ENCODE results near the gene PVALB. TPM values are rescaled to one million over a fixed set of nuclear protein-coding genes. Genes with fewer than 3 reads are reported as not detected.

The PVALB gene
- total RNA-seq, 1 donor from 2014 or later: not detected

GRCh38 chr22:36855478-36855877, 38.6 kb upstream of the PVALB start:
- no peak for TF ChIP-seq CTCF (IDR thresholded peaks at IDR 0.05)

GRCh38 chr22:36853407-36854099, 36.7 kb upstream of the PVALB start:
- Mint-ChIP-seq H3K4me3 (ENCODE audit: unreplicated experiment) (no peak overlapping the region), H3K27me3 (ENCODE audit: unreplicated experiment) (peaks cover 38% of the 10 kb centered on the region), H3K9me3 (ENCODE audit: unreplicated experiment) (no peaks in the 10 kb centered on the region), H3K4me1 (ENCODE audit: unreplicated experiment) (peaks cover 6% of the 10 kb centered on the region), H3K36me3 (ENCODE audit: unreplicated experiment) (no peaks in the 10 kb centered on the region), H3K27ac (ENCODE audit: unreplicated experiment) (no peak overlapping the region)
- DNase-seq (ENCODE audit: extremely low spot score, unreplicated experiment): no peak
- TF ChIP-seq CTCF (IDR thresholded peaks at IDR 0.05): peak; percentile 56

More at GRCh38 chr22:36855478-36855877, 38.6 kb upstream of the PVALB start:
- Mint-ChIP-seq H3K4me3 (ENCODE audit: unreplicated experiment) (no peak overlapping the region), H3K27me3 (ENCODE audit: unreplicated experiment) (peaks cover 29% of the 10 kb centered on the region), H3K4me1 (ENCODE audit: unreplicated experiment) (peaks cover 6% of the 10 kb centered on the region), H3K36me3 (ENCODE audit: unreplicated experiment) (no peaks in the 10 kb centered on the region), H3K9me3 (ENCODE audit: unreplicated experiment) (no peaks in the 10 kb centered on the region), H3K27ac (ENCODE audit: unreplicated experiment) (no peak overlapping the region)
- DNase-seq (ENCODE audit: extremely low spot score, unreplicated experiment): no peak

GRCh38 chr22:36852056-36852973, 35.5 kb upstream of the PVALB start:
- no peaks in the 10 kb centered on the region for H3K9me3 Mint-ChIP-seq (ENCODE audit: unreplicated experiment)
- no peak for DNase-seq (ENCODE audit: extremely low spot score, unreplicated experiment)
- peaks cover 6% of the 10 kb centered on the region for H3K4me1 Mint-ChIP-seq (ENCODE audit: unreplicated experiment)
- no peak overlapping the region for H3K27ac Mint-ChIP-seq (ENCODE audit: unreplicated experiment)
- no peak for TF ChIP-seq CTCF (IDR thresholded peaks at IDR 0.05)
- peaks cover 38% of the 10 kb centered on the region for H3K27me3 Mint-ChIP-seq (ENCODE audit: unreplicated experiment)
- no peaks in the 10 kb centered on the region for H3K36me3 Mint-ChIP-seq (ENCODE audit: unreplicated experiment)
- no peak overlapping the region for H3K4me3 Mint-ChIP-seq (ENCODE audit: unreplicated experiment)

- Mint-ChIP-seq H3K27ac (ENCODE audit: unreplicated experiment) (no peak overlapping the region), H3K36me3 (ENCODE audit: unreplicated experiment) (no peaks in the 10 kb centered on the region), H3K9me3 (ENCODE audit: unreplicated experiment) (no peaks in the 10 kb centered on the region), H3K4me3 (ENCODE audit: unreplicated experiment) (no peak overlapping the region), H3K4me1 (ENCODE audit: unreplicated experiment) (peaks cover 2% of the 10 kb centered on the region), H3K27me3 (ENCODE audit: unreplicated experiment) (peaks cover 42% of the 10 kb centered on the region)
- DNase-seq (ENCODE audit: extremely low spot score, unreplicated experiment): no peak
- no peak for TF ChIP-seq CTCF (IDR thresholded peaks at IDR 0.05)
Observed at GRCh38 chr22:36850682-36851081, 33.8 kb upstream of the PVALB start.

GRCh38 chr22:36850056-36850455, 33.2 kb upstream of the PVALB start:
- Mint-ChIP-seq H3K27ac (ENCODE audit: unreplicated experiment) (no peak overlapping the region), H3K4me1 (ENCODE audit: unreplicated experiment) (peaks cover 2% of the 10 kb centered on the region), H3K4me3 (ENCODE audit: unreplicated experiment) (no peak overlapping the region), H3K9me3 (ENCODE audit: unreplicated experiment) (no peaks in the 10 kb centered on the region), H3K36me3 (ENCODE audit: unreplicated experiment) (no peaks in the 10 kb centered on the region), H3K27me3 (ENCODE audit: unreplicated experiment) (peaks cover 46% of the 10 kb centered on the region)
- TF ChIP-seq CTCF (IDR thresholded peaks at IDR 0.05): no peak
- no peak for DNase-seq (ENCODE audit: extremely low spot score, unreplicated experiment)
